Kidney (tissue), 14 donors: ENCODE results near the gene IFNK. TPM values are rescaled to one million over a fixed set of nuclear protein-coding genes. Genes with fewer than 3 reads are reported as not detected.

Source experiments
- DNase-seq, 5 donors: peaks; one replicate each; pipeline ENCODE4 v3.0.0-alpha.2; 2013 to 2020
- FAIRE-seq: peaks from 2 replicates; lab custom pipeline; 2012; peaks lifted over from hg19 to GRCh38; lab: Jason Lieb, UNC
- H3K27ac ChIP-seq, 2 donors: one replicate each; pipeline ENCODE4 v1.7.0; 2013; ENCODE audit warnings: low read depth in 2 of 2, low read length in 2 of 2, inconsistent platforms in 1 of 2
- H3K27me3 ChIP-seq: one replicate; pipeline ENCODE4 v1.7.1; 2013; ENCODE audit warnings: low read length, inconsistent platforms; ENCODE audit not compliant: control insufficient read depth, insufficient read depth
- H3K36me3 ChIP-seq, 3 donors: one replicate each; pipeline versions ENCODE4 v1.7.0 to v1.7.1; 2013; ENCODE audit warnings: low read length in 3 of 3, control low read depth in 1 of 3, inconsistent platforms in 1 of 3; ENCODE audit not compliant: insufficient read depth in 3 of 3, control insufficient read depth in 2 of 3
- H3K4me1 ChIP-seq, 3 donors: one replicate each; pipeline versions ENCODE4 v1.7.0 to v1.7.1; 2013; ENCODE audit warnings: low read length in 3 of 3, inconsistent platforms in 1 of 3, low read depth in 1 of 3; ENCODE audit not compliant: control insufficient read depth in 2 of 3, insufficient read depth in 2 of 3
- H3K4me3 ChIP-seq, 3 donors: one replicate each; pipeline versions ENCODE4 v1.7.0 to v1.8.1; 2013; ENCODE audit warnings: low read length in 3 of 3, control low read depth in 1 of 3, inconsistent platforms in 1 of 3
- H3K9ac ChIP-seq, 3 donors: one replicate each; pipeline versions ENCODE4 v1.7.0 to v1.7.1; 2013; ENCODE audit warnings: low read length in 3 of 3, control low read depth in 1 of 3, inconsistent platforms in 1 of 3
- H3K9me3 ChIP-seq, 3 donors: one replicate each; pipeline versions ENCODE4 v1.7.0 to v1.7.1; 2013; ENCODE audit warnings: low read length in 3 of 3, control low read depth in 1 of 3, inconsistent platforms in 1 of 3; ENCODE audit not compliant: control insufficient read depth in 2 of 3, insufficient read depth in 1 of 3
- CTCF ChIP-seq: IDR thresholded peaks from 3 replicates; pipeline ENCODE4 v1.5.1; 2012; ENCODE audit warnings: mild to moderate bottlenecking, moderate library complexity, borderline replicate concordance; ENCODE audit not compliant: insufficient read depth; ENCODE audit errors: extremely low read depth
- intact Hi-C: fragments of 100-400 bp; cut with DNase I; formaldehyde crosslinking; loops from one replicate; pipeline ENCODE4 v1.11.1; 2022
- polyA plus RNA-seq: library from polyadenylated mRNA; stranded (reverse); fragments of 350-450 nt; fragmentation: Illumina TruSeq; extraction: RNeasy Lipid Tissue Mini Kit (QIAGEN cat#74804); gene quantifications from one replicate; pipeline ENCODE4 v1.2.3, GENCODE V29; 2014; ENCODE audit warnings: low read depth, low replicate concordance; ENCODE audit not compliant: insufficient read depth
- total RNA-seq: library from RNA; stranded (reverse); fragmentation: NEBNext Ultra II Directional; extraction: Animal tissue kit (Norgen Biotek cat#: 25700); gene quantifications from one replicate; pipeline ENCODE4 v1.2.1, GENCODE V29; 2021
- donor health status: control.
- donor health status: control.
- donor health status: control.
- donor health status: control.
- donor health status: control.
- donor health status: DM: yes; HTN: yes; CAD: no.
- donor health status: Normal renal cell carcinoma (clear cell type).

Gene IFNK
- total and polyA plus RNA-seq, 2 donors from 2014 or later, result not detected

GRCh38 chr9:27533311-27533710, 9.2 kb downstream of the IFNK start:
- FAIRE-seq (no peak), DNase-seq (no peak)
- Histone ChIP-seq H3K9ac (no peak overlapping the region), H3K4me3 (no peak overlapping the region), H3K36me3 (peaks cover 0 to 2% (median 0%) of the 10 kb centered on the region in 3 donors), H3K27me3 (no peaks in the 10 kb centered on the region), H3K4me1 (peaks cover 5 to 9% (median 5%) of the 10 kb centered on the region in 3 donors), H3K9me3 (no peaks in the 10 kb centered on the region), H3K27ac (no peak overlapping the region)
- no peak for TF ChIP-seq CTCF
- intact Hi-C loops, result no loop called here

GRCh38 chr9:27534131-27534530, 10.0 kb downstream of the IFNK start:
- intact Hi-C loops, result no loop called here
- no peak for FAIRE-seq
- TF ChIP-seq CTCF, result no peak
- peak in 2 of 5 donors; percentile 27 to 58 for DNase-seq
- H3K9ac ChIP-seq, result peak overlapping the region in 1 of 3 donors; percentile 8
- no peak overlapping the region for H3K27ac ChIP-seq
- H3K36me3 ChIP-seq, result peaks cover 0 to 2% (median 0%) of the 10 kb centered on the region in 3 donors
- no peaks in the 10 kb centered on the region for H3K9me3 ChIP-seq
- peaks cover 5 to 14% (median 9%) of the 10 kb centered on the region in 3 donors for H3K4me1 ChIP-seq
- no peak overlapping the region for H3K4me3 ChIP-seq
- no peaks in the 10 kb centered on the region for H3K27me3 ChIP-seq

GRCh38 chr9:27534658-27535209, 10.6 kb downstream of the IFNK start:
- TF ChIP-seq CTCF, result no peak
- intact Hi-C loops, result no loop called here
- FAIRE-seq, result no peak
- Histone ChIP-seq H3K9ac (no peak overlapping the region), H3K4me3 (no peak overlapping the region), H3K27ac (no peak overlapping the region), H3K36me3 (peaks cover 0 to 2% (median 0%) of the 10 kb centered on the region in 3 donors), H3K27me3 (no peaks in the 10 kb centered on the region), H3K9me3 (no peaks in the 10 kb centered on the region), H3K4me1 (peaks cover 5 to 14% (median 14%) of the 10 kb centered on the region in 3 donors)
- no peak for DNase-seq
